ENCODE measurements around the gene PGLYRP3.

The PGLYRP3 gene

DNA sequence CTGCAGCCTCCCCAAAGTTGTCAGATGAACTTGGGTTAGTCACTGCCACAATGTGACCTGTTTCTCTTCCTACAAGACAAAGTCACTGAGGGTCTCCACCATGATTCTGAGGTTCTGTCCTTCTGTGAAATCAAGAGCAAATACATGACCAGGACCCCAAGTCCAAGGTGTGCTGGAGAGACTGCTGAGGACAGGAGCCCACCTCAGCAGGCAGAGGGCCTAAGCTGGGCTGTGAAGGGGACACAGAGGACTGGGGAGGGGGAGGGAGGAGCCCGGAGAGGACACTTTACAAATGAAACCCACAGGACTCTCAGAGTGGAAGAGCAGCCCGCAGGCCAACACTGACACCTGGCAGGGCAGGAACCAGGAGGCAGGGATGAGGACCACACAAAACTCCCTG lies 3.3 kb downstream of the PGLYRP3 start:
- H3K4me3 ChIP-seq (ENCODE audit: low read depth, low read length), result no peak overlapping the region
- H3K9me3 ChIP-seq (ENCODE audit: control insufficient read depth, insufficient read depth, low read depth, low read length), result no peaks in the 10 kb centered on the region
- CTCF ChIA-PET, result no interaction called here
- no peaks in the 10 kb centered on the region for H3K36me3 ChIP-seq (ENCODE audit: control insufficient read depth in 2 of 2, insufficient read depth in 1 of 2, low read length in 2 of 2)
- no peaks in the 10 kb centered on the region for H3K4me1 ChIP-seq (ENCODE audit: control insufficient read depth, insufficient read depth, low read length)
- H3K27ac ChIP-seq (ENCODE audit: extremely low read depth, low read depth, low read length), result no peak overlapping the region
- TF ChIP-seq ZNF184 (tag by site-specific recombination; IDR thresholded peaks at IDR 0.05) (no peak), ZNF514 (tag by site-specific recombination; IDR thresholded peaks at IDR 0.05) (no peak), ZNF747 (tag by site-specific recombination; IDR thresholded peaks at IDR 0.05) (no peak), ZNF548 (tag by site-specific recombination; IDR thresholded peaks at IDR 0.05) (no peak), ZSCAN23 (tag by site-specific recombination; IDR thresholded peaks at IDR 0.05) (no peak)
- TF ChIP-seq, protein P1, sequence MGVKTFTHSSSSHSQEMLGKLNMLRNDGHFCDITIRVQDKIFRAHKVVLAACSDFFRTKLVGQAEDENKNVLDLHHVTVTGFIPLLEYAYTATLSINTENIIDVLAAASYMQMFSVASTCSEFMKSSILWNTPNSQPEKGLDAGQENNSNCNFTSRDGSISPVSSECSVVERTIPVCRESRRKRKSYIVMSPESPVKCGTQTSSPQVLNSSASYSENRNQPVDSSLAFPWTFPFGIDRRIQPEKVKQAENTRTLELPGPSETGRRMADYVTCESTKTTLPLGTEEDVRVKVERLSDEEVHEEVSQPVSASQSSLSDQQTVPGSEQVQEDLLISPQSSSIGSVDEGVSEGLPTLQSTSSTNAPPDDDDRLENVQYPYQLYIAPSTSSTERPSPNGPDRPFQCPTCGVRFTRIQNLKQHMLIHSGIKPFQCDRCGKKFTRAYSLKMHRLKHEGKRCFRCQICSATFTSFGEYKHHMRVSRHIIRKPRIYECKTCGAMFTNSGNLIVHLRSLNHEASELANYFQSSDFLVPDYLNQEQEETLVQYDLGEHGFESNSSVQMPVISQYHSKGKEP (tag by site-specific recombination; IDR thresholded peaks at IDR 0.05), result no peak
- TF ChIP-seq, protein P2, sequence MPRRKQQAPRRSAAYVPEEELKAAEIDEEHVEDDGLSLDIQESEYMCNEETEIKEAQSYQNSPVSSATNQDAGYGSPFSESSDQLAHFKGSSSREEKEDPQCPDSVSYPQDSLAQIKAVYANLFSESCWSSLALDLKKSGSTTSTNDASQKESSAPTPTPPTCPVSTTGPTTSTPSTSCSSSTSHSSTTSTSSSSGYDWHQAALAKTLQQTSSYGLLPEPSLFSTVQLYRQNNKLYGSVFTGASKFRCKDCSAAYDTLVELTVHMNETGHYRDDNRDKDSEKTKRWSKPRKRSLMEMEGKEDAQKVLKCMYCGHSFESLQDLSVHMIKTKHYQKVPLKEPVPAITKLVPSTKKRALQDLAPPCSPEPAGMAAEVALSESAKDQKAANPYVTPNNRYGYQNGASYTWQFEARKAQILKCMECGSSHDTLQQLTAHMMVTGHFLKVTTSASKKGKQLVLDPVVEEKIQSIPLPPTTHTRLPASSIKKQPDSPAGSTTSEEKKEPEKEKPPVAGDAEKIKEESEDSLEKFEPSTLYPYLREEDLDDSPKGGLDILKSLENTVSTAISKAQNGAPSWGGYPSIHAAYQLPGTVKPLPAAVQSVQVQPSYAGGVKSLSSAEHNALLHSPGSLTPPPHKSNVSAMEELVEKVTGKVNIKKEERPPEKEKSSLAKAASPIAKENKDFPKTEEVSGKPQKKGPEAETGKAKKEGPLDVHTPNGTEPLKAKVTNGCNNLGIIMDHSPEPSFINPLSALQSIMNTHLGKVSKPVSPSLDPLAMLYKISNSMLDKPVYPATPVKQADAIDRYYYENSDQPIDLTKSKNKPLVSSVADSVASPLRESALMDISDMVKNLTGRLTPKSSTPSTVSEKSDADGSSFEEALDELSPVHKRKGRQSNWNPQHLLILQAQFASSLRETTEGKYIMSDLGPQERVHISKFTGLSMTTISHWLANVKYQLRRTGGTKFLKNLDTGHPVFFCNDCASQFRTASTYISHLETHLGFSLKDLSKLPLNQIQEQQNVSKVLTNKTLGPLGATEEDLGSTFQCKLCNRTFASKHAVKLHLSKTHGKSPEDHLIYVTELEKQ (tag by site-specific recombination; IDR thresholded peaks at IDR 0.05; ENCODE audit: borderline replicate concordance), result no peak
- POLR2A ChIA-PET, result no interaction called here

DNA sequence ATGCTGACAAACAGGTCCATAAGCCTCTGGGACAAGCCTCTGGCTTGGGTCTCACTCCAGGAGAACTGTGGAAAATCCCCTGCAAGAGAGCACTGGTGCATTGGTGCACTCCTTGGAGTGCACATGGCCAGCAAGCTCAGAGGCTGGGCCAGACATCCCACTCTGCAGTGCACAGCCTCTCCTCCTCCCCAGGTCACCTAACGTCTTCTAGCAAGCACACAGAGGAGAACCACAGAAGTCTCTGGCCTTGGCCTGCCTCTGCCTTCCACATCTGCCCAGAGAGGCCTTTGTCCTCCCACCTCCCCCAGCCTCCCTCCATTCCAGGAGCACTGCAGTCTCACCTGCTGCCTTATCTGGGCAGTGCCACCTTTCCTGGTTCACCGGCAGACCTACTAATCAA lies 4.2 kb downstream of the PGLYRP3 start:
- Histone ChIP-seq H3K9me3 (ENCODE audit: control insufficient read depth, insufficient read depth, low read depth, low read length) (no peaks in the 10 kb centered on the region), H3K36me3 (ENCODE audit: control insufficient read depth in 2 of 2, insufficient read depth in 1 of 2, low read length in 2 of 2) (no peaks in the 10 kb centered on the region), H3K4me1 (ENCODE audit: control insufficient read depth, insufficient read depth, low read length) (no peaks in the 10 kb centered on the region), H3K4me3 (ENCODE audit: low read depth, low read length) (no peak overlapping the region), H3K27ac (ENCODE audit: extremely low read depth, low read depth, low read length) (no peak overlapping the region)
- TF ChIP-seq KLF9 (tag by site-specific recombination; IDR thresholded peaks at IDR 0.05; ENCODE audit: low read depth) (no peak), BCL11B (tag by site-specific recombination; IDR thresholded peaks at IDR 0.05; ENCODE audit: low read depth) (no peak), ZFP41 (tag by site-specific recombination; IDR thresholded peaks at IDR 0.05; ENCODE audit: borderline replicate concordance) (no peak), ZNF707 (tag by site-specific recombination; IDR thresholded peaks at IDR 0.05) (no peak)
- ChIA-PET POLR2A (no interaction called here), CTCF (interaction anchor here (0.7 kb wide), 1 partner anchor 31 kb away, joined by 4 read pairs; no protein-coding TSS in a partner anchor)

DNA sequence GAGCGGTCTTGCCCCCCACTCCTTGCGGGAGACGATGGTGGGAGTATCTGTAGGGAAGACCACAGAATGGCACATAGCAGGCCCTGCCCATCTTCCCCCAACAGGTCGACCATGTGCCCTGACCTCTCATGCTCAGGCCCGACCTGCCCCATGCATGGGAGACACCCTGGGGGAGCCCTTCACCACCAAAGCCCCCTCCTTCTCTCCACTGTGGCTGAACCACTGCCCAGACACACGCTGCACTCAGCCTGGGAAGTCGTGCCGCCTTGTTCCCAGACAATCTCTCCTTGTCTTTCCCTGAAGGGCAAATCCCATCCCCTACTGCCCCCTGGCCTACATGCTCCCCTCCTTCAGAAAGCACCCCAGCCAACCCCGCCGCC lies 5.5 kb downstream of the PGLYRP3 start:
- H3K36me3 ChIP-seq (ENCODE audit: control insufficient read depth in 2 of 2, insufficient read depth in 1 of 2, low read length in 2 of 2), result no peaks in the 10 kb centered on the region
- no peaks in the 10 kb centered on the region for H3K9me3 ChIP-seq (ENCODE audit: control insufficient read depth, insufficient read depth, low read depth, low read length)
- H3K4me3 ChIP-seq (ENCODE audit: low read depth, low read length), result no peak overlapping the region
- POLR2A ChIA-PET, result no interaction called here
- H3K4me1 ChIP-seq (ENCODE audit: control insufficient read depth, insufficient read depth, low read length), result no peaks in the 10 kb centered on the region
- H3K27ac ChIP-seq (ENCODE audit: extremely low read depth, low read depth, low read length), result no peak overlapping the region
- CTCF ChIA-PET, result no interaction called here
- TF ChIP-seq GLI2 (tag by site-specific recombination; IDR thresholded peaks at IDR 0.05; ENCODE audit: borderline replicate concordance, low read depth), result no peak
- TF ChIP-seq, protein P3, sequence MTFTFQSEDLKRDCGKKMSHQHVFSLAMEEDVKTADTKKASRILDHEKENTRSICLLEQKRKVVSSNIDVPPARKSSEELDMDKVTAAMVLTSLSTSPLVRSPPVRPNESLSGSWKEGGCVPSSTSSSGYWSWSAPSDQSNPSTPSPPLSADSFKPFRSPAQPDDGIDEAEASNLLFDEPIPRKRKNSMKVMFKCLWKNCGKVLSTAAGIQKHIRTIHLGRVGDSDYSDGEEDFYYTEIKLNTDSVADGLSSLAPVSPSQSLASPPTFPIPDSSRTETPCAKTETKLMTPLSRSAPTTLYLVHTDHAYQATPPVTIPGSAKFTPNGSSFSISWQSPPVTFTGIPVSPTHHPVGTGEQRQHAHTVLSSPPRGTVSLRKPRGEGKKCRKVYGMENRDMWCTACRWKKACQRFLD (tag by site-specific recombination; IDR thresholded peaks at IDR 0.05), result no peak
- TF ChIP-seq ZFHX2 (tag by site-specific recombination; conservative IDR thresholded peaks at IDR 0.05), result no peak
- no peak for TF ChIP-seq IKZF3 (tag by site-specific recombination; IDR thresholded peaks at IDR 0.05)
- TF ChIP-seq, protein P4, sequence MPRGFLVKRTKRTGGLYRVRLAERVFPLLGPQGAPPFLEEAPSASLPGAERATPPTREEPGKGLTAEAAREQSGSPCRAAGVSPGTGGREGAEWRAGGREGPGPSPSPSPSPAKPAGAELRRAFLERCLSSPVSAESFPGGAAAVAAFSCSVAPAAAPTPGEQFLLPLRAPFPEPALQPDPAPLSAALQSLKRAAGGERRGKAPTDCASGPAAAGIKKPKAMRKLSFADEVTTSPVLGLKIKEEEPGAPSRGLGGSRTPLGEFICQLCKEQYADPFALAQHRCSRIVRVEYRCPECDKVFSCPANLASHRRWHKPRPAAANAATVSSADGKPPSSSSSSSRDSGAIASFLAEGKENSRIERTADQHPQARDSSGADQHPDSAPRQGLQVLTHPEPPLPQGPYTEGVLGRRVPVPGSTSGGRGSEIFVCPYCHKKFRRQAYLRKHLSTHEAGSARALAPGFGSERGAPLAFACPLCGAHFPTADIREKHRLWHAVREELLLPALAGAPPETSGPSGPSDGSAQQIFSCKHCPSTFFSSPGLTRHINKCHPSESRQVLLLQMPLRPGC (tag by site-specific recombination; IDR thresholded peaks at IDR 0.05), result no peak
- TF ChIP-seq, protein P5, sequence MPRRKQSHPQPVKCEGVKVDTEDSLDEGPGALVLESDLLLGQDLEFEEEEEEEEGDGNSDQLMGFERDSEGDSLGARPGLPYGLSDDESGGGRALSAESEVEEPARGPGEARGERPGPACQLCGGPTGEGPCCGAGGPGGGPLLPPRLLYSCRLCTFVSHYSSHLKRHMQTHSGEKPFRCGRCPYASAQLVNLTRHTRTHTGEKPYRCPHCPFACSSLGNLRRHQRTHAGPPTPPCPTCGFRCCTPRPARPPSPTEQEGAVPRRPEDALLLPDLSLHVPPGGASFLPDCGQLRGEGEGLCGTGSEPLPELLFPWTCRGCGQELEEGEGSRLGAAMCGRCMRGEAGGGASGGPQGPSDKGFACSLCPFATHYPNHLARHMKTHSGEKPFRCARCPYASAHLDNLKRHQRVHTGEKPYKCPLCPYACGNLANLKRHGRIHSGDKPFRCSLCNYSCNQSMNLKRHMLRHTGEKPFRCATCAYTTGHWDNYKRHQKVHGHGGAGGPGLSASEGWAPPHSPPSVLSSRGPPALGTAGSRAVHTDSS (tag by site-specific recombination; IDR thresholded peaks at IDR 0.05), result no peak
- no peak for TF ChIP-seq ZNF175 (tag by site-specific recombination; IDR thresholded peaks at IDR 0.05)
- TF ChIP-seq, protein P6, sequence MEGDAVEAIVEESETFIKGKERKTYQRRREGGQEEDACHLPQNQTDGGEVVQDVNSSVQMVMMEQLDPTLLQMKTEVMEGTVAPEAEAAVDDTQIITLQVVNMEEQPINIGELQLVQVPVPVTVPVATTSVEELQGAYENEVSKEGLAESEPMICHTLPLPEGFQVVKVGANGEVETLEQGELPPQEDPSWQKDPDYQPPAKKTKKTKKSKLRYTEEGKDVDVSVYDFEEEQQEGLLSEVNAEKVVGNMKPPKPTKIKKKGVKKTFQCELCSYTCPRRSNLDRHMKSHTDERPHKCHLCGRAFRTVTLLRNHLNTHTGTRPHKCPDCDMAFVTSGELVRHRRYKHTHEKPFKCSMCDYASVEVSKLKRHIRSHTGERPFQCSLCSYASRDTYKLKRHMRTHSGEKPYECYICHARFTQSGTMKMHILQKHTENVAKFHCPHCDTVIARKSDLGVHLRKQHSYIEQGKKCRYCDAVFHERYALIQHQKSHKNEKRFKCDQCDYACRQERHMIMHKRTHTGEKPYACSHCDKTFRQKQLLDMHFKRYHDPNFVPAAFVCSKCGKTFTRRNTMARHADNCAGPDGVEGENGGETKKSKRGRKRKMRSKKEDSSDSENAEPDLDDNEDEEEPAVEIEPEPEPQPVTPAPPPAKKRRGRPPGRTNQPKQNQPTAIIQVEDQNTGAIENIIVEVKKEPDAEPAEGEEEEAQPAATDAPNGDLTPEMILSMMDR (tag by site-specific recombination; IDR thresholded peaks at IDR 0.05), result no peak
- no peak for TF ChIP-seq TCF7L2 (IDR thresholded peaks at IDR 0.05; ENCODE audit: borderline replicate concordance, low read depth, low read length)

All from HEK293 (cell line).